Measurements from ENCODE around the gene GLO1. TPM values are rescaled to one million over a fixed set of nuclear protein-coding genes. Genes with fewer than 3 reads are reported as not detected.

Gene GLO1
- total and polyA plus RNA-seq, 5 donors, result 87.0 to 109 (median 88.4) TPM

DNA sequence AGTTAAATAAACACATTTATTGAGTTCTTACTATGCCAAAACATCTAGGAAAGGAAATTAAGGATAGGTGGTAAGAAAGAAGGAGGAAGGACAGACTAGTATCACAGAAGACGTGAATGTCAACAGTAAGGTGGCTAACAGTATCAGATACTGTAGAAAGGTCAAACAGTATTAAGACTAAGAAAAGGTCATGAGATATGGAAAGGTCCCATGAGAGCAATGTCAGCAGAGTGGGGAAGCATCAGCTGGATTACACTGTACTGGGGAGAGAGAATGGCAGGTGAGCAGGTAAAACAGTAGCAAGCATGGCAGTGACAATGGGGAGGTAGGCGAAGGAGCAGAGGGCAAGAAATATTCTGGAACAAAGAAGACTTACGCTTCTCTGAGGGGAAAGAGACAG is 18.0 kb downstream of the GLO1 start:
- peaks cover 12% of the 10 kb centered on the region for H3K4me1 ChIP-seq (ENCODE audit: control insufficient read depth, insufficient read depth, low read length)
- H3K4me3 ChIP-seq (ENCODE audit: low read length), result no peak overlapping the region
- no peaks in the 10 kb centered on the region for H3K27me3 ChIP-seq (ENCODE audit: control insufficient read depth, insufficient read depth)
- WGBS, result 89% methylated on average over 3 of the region's 3 CpGs
- ATAC-seq (no peak), DNase-seq (no peak)
- H3K27ac ChIP-seq (ENCODE audit: low read length), result no peak overlapping the region
- no peaks in the 10 kb centered on the region for H3K9me3 ChIP-seq (ENCODE audit: control insufficient read depth, low read length)
- intact Hi-C loops (cut with DNase I), result no loop called here

GRCh38 chr6:38684237-38684636 is 18.7 kb downstream of the GLO1 start:
- no peak overlapping the region for H3K27ac ChIP-seq (ENCODE audit: low read length)
- no peaks in the 10 kb centered on the region for H3K9me3 ChIP-seq (ENCODE audit: control insufficient read depth, low read length)
- ATAC-seq (no peak), DNase-seq (no peak)
- H3K4me1 ChIP-seq (ENCODE audit: control insufficient read depth, insufficient read depth, low read length), result peaks cover 12% of the 10 kb centered on the region
- intact Hi-C loops (cut with DNase I), result no loop called here
- 88% methylated on average over 1 of the region's 1 CpG for WGBS
- H3K4me3 ChIP-seq (ENCODE audit: low read length), result no peak overlapping the region
- no peaks in the 10 kb centered on the region for H3K27me3 ChIP-seq (ENCODE audit: control insufficient read depth, insufficient read depth)

- Histone ChIP-seq H3K4me3 (ENCODE audit: low read length) (no peak overlapping the region), H3K27me3 (ENCODE audit: control insufficient read depth, insufficient read depth) (no peaks in the 10 kb centered on the region), H3K9me3 (ENCODE audit: control insufficient read depth, low read length) (no peaks in the 10 kb centered on the region), H3K4me1 (ENCODE audit: control insufficient read depth, insufficient read depth, low read length) (peaks cover 3% of the 10 kb centered on the region), H3K27ac (ENCODE audit: low read length) (no peak overlapping the region)
- DNase-seq (no peak), ATAC-seq (no peak)
- WGBS, result 100% methylated on average over 2 of the region's 2 CpGs
- intact Hi-C loops (cut with DNase I), result no loop called here
These were observed 21.1 kb downstream of the GLO1 start for GRCh38 chr6:38681850-38682249.

DNA sequence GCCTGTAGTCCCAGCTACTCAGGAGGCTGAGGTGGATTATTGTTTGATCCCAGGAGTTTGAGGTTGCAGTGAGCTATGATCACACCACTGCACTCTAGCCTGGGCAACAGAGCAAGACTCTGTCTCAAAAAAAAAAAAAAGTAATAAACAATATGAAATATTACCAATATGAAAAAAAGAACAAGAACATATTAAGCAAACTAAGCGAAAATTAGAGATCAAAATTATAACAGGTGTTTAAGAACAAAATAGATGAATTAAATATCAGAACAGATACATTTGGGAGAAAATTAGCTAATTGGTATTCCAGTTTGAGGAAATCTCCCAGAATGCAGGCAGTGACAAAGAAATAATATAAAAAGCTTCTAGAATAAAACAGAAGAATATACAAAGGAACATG is 23.3 kb downstream of the GLO1 start:
- no peak for DNase-seq
- Histone ChIP-seq H3K27ac (ENCODE audit: low read length) (no peak overlapping the region), H3K4me1 (ENCODE audit: control insufficient read depth, insufficient read depth, low read length) (no peaks in the 10 kb centered on the region), H3K27me3 (ENCODE audit: control insufficient read depth, insufficient read depth) (no peaks in the 10 kb centered on the region), H3K9me3 (ENCODE audit: control insufficient read depth, low read length) (no peaks in the 10 kb centered on the region), H3K4me3 (ENCODE audit: low read length) (no peak overlapping the region)
- ATAC-seq, result no peak
- intact Hi-C loops (cut with DNase I), result no loop called here
- WGBS, result 98% methylated on average over 1 of the region's 1 CpG

DNA sequence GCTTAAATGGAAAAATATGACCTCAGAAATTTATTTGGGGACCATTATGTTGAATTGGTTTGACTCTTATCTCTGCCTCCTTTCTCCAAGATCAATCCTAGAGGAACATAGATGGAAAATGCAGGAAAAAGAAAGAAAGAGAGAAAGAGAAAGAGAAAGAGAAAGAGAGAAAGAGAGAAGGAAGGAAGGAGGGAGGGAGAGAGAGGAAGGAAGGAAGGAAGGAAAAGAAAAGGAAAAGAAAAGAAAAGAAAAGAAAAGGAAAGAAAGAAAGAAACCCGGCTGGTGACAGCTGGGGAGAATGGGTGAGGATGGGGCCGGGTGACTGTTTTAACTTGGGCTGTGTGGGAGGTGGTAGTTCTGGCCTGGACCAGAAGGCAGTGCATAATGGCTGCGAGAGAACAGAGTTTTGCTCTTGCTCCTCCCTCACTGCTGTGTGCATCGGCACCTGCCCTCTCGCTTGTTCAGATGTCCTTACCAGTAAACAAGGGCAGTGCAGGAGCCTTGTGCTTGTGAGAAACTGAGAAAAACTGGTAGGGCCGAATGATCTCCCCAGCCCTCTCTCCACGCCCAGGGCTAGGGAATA is 24.7 kb downstream of the GLO1 start:
- intact Hi-C loops (cut with DNase I), result no loop called here
- DNase-seq (no peak), ATAC-seq (no peak)
- H3K27me3 ChIP-seq (ENCODE audit: control insufficient read depth, insufficient read depth), result no peaks in the 10 kb centered on the region
- no peak overlapping the region for H3K27ac ChIP-seq (ENCODE audit: low read length)
- no peaks in the 10 kb centered on the region for H3K4me1 ChIP-seq (ENCODE audit: control insufficient read depth, insufficient read depth, low read length)
- H3K9me3 ChIP-seq (ENCODE audit: control insufficient read depth, low read length), result no peaks in the 10 kb centered on the region
- 82% methylated on average over 7 of the region's 7 CpGs for WGBS
- H3K4me3 ChIP-seq (ENCODE audit: low read length), result no peak overlapping the region

DNA sequence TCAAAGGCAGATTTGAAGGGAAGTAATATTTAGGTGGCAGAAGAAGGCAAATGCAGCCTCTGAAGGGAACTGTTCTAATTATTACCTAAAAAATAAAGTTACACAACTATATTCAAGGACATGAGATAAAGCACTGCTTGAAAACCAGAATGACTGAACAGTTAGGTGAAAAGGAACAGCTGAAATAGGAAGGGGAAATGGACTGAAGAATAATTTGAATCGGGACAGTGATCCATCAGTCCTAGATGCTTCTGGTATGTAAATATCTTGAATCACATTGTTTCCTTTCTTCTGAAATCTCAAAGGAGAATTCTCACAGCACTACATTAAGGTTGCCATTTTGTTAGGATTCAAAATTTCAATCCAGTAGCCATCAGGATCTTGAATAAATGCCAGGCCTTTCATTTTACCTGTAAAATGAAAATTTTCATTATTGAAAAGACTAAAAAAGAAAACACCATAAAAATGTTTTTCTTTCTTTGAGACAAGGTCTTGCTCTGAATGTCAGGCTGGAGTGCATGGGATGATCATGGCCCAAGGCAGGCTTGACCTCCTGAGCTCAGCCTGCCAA is 25.9 kb downstream of the GLO1 start:
- Histone ChIP-seq H3K4me3 (ENCODE audit: low read length) (no peak overlapping the region), H3K27ac (ENCODE audit: low read length) (no peak overlapping the region), H3K4me1 (ENCODE audit: control insufficient read depth, insufficient read depth, low read length) (no peaks in the 10 kb centered on the region), H3K9me3 (ENCODE audit: control insufficient read depth, low read length) (no peaks in the 10 kb centered on the region), H3K27me3 (ENCODE audit: control insufficient read depth, insufficient read depth) (no peaks in the 10 kb centered on the region)
- DNase-seq, result no peak
- ATAC-seq, result no peak
- WGBS, result 58% methylated on average over 1 of the region's 1 CpG
- intact Hi-C loops (cut with DNase I), result no loop called here

DNA sequence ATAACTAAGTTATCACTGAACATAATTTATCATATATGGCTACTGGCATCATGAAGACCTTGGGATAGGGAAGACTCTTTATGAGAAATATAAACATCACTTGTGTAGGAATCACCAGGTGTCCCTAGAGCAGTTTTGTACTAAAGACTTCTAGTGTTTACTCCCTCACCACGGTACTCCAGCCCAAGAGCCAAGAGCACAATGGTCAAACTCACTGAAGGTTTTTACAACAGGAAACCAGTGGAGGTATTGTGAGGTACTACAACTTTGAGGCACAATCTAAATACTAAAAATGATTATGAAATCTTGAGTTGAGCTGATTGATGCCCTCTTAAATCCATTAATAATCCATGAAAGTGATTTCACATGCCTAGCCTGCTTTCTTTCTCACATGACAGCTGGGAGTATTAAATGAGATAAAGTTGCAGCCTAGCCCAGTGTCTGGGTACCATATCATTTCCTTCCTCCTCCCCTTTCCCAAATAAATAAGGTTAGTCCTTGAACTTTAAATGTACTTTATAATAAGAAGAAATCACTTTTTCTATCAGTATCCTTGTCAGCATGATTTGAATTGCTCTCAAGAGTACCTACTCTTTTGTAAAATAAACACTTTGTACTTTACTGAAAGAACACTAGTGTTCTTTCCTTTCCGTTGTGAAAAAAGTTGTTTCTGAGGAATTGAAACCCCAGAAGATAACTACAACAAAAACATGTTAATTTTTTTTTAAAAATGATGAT is 26.5 kb downstream of the GLO1 start:
- peak; percentile 49 to 70 for ATAC-seq
- DNase-seq, result no peak
- Histone ChIP-seq H3K27ac (ENCODE audit: low read length) (no peak overlapping the region), H3K27me3 (ENCODE audit: control insufficient read depth, insufficient read depth) (no peaks in the 10 kb centered on the region), H3K9me3 (ENCODE audit: control insufficient read depth, low read length) (no peaks in the 10 kb centered on the region), H3K4me1 (ENCODE audit: control insufficient read depth, insufficient read depth, low read length) (no peaks in the 10 kb centered on the region), H3K4me3 (ENCODE audit: low read length) (no peak overlapping the region)
- intact Hi-C loops (cut with DNase I), result no loop called here
- 70% methylated on average over 2 of the region's 2 CpGs for WGBS

DNA sequence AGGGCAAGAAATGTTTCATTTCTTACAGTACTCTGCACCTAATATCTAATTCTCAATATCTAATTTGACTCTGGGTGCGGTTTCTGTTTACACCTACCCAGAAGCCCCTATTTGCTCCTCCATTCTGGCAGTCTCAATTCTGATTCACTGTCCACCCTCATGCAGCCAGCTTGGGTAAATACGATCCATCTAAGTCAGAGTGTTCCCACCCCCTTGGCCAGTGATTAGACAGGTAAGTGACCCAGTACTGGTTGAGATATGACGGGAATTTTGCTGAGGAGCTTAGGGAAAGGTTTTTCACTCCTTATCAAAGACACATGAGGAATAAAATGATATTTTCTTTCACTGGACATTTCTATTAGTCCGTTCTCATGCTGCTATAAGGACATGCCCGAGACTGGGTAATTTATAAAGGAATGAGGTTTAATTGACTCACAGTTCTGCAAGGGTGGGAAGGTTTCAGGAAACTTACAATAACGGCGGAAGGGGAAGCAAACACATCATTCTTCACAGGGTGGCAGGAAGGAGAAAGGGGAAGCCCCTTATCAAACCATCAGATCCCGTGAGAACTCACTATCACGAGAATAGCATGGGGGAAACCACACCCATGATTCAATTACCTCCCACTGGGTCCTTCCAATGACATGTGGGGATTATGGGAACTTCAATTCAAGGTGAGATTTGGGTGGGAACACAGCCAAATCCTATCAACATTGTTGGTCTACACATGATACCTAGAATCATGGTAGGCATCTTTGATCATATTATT is 29.4 kb downstream of the GLO1 start:
- peak in 1 of 2 donors; percentile 76 for ATAC-seq
- H3K27ac ChIP-seq (ENCODE audit: low read length), result no peak overlapping the region

DNA sequence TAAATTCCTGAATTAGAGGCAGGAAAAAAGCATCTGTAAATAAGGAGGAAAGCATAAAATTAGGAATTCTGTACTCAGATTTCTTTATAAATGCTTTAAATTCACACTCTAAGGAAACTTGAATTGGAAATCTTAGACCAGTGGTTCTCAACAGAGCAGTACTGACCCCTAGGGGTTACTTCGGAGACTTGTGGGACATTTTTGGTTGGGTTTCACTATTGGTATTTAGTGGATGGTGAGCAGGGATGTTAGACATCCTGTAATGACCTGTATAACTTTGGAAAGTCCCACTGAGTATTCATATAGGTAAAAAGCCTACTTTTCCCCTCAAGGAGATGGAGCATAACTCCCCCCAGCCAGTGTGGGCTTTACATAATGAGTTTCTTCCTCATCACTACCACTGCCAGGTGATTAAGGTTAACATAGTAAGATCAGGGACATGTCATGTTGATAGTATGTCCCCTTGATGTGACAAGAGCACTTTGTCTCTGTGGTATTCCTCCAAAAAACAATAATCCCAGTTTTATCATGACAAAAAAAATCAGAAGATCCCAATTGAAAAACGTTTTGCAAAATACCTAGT is 31.0 kb downstream of the GLO1 start:
- H3K4me3 ChIP-seq (ENCODE audit: low read length), result no peak overlapping the region
- no peaks in the 10 kb centered on the region for H3K27me3 ChIP-seq (ENCODE audit: control insufficient read depth, insufficient read depth)
- peak; percentile 63 to 64 for ATAC-seq
- H3K4me1 ChIP-seq (ENCODE audit: control insufficient read depth, insufficient read depth, low read length), result no peaks in the 10 kb centered on the region
- WGBS, result 9% methylated on average over 2 of the region's 2 CpGs
- no peak overlapping the region for H3K27ac ChIP-seq (ENCODE audit: low read length)
- no peaks in the 10 kb centered on the region for H3K9me3 ChIP-seq (ENCODE audit: control insufficient read depth, low read length)
- DNase-seq, result no peak
- intact Hi-C loops (cut with DNase I), result no loop called here

More for the DNA sequence above, 29.4 kb downstream of the GLO1 start:
- Histone ChIP-seq H3K4me1 (ENCODE audit: control insufficient read depth, insufficient read depth, low read length) (no peaks in the 10 kb centered on the region), H3K9me3 (ENCODE audit: control insufficient read depth, low read length) (no peaks in the 10 kb centered on the region), H3K27me3 (ENCODE audit: control insufficient read depth, insufficient read depth) (no peaks in the 10 kb centered on the region), H3K4me3 (ENCODE audit: low read length) (no peak overlapping the region)
- intact Hi-C loops (cut with DNase I), result no loop called here
- no peak for DNase-seq
- 37% methylated on average over 9 of the region's 9 CpGs for WGBS

- Histone ChIP-seq H3K4me1 (ENCODE audit: control insufficient read depth, insufficient read depth, low read length) (no peaks in the 10 kb centered on the region), H3K4me3 (ENCODE audit: low read length) (no peak overlapping the region), H3K9me3 (ENCODE audit: control insufficient read depth, low read length) (no peaks in the 10 kb centered on the region), H3K27me3 (ENCODE audit: control insufficient read depth, insufficient read depth) (no peaks in the 10 kb centered on the region), H3K27ac (ENCODE audit: low read length) (no peak overlapping the region)
- WGBS, result 93% methylated on average over 3 of the region's 3 CpGs
- DNase-seq, result no peak
- intact Hi-C loops (cut with DNase I), result no loop called here
- ATAC-seq, result no peak
These were observed 44.4 kb downstream of the GLO1 start for GRCh38 chr6:38658418-38659167.

All from right cardiac atrium (tissue), 5 donors.